Measurements from ENCODE around the gene MICU1. TPM values are rescaled to one million over a fixed set of nuclear protein-coding genes. Genes with fewer than 3 reads are reported as not detected.

Gene MICU1
- total and polyA plus RNA-seq, 2 of the 13 experiments (the other 11 are each of a cell fraction or from before 2014, with no cell fraction given), result 32.5 to 56.1 TPM

GRCh38 chr10:72323771-72324191 is 302.1 kb downstream of the MICU1 start (continued):
- no peak for TF ChIP-seq ZNF512 (CRISPR knock-in tag; IDR thresholded peaks at IDR 0.05)
- no peak for TF ChIP-seq SETDB1 (CRISPR knock-in tag; IDR thresholded peaks at IDR 0.05; ENCODE audit: borderline replicate concordance)
- TF ChIP-seq JDP2 (CRISPR knock-in tag; IDR thresholded peaks at IDR 0.05; ENCODE audit: borderline replicate concordance), result no peak

- DNase-seq (ENCODE audit: low spot score) (no peak), ATAC-seq (no peak), FAIRE-seq (no peak)
- Histone ChIP-seq H3K4me2 (ENCODE audit: low read depth, low read length) (no peak overlapping the region), H3K9ac (ENCODE audit: insufficient read depth, low read depth, low read length) (no peak overlapping the region), H3K4me1 (ENCODE audit: insufficient read depth, low read length) (peaks cover 87% of the 10 kb centered on the region), H2AFZ (ENCODE audit: low read length) (no peak overlapping the region), H3K4me3 (replicated peaks in 1 of 3; ENCODE audit: insufficient read depth in 1 of 3, low read depth in 2 of 3, low read length in 3 of 3) (no peak overlapping the region), H3K27me3 (ENCODE audit: control insufficient read depth in 1 of 2, insufficient read depth in 2 of 2, low read length in 2 of 2) (no peaks in the 10 kb centered on the region), H4K20me1 (ENCODE audit: insufficient read depth, low read length) (no peaks in the 10 kb centered on the region), H3K27ac (ENCODE audit: extremely low read length, insufficient read depth, low read length) (peak overlapping the region; percentile 6), H3K79me2 (ENCODE audit: insufficient read depth, low read length) (no peaks in the 10 kb centered on the region), H3K36me3 (replicated peaks in 1 of 2; ENCODE audit: control insufficient read depth in 1 of 2, insufficient read depth in 2 of 2, low read length in 2 of 2) (no peaks in the 10 kb centered on the region), H3K9me3 (ENCODE audit: low read length) (no peaks in the 10 kb centered on the region)
- in situ Hi-C loops (cut with HindIII; ENCODE audit: extremely low pct_ligation_motif_present, low pct_unique_long_range_greater_than_20kb), result no loop called here
- ChIA-PET CTCF (ENCODE audit: low intra/inter-chr PET ratio, low total read pairs) (no interaction called here), POLR2A (interaction anchor here (1.3 to 8.1 kb wide), 4 partner anchors 9 to 63 kb away, joined by 4 to 322 read pairs (median 110); partner anchors contain the start of gene DDIT4)
- 85% methylated on average over 7 of the region's 10 CpGs for WGBS (ENCODE audit: low lambda C conversion rate)
- intact Hi-C loops (cut with micrococcal nuclease; ENCODE audit: unreplicated experiment), result loop anchor here (10.0 kb wide), 1 partner anchor 98 kb away; no protein-coding TSS in a partner anchor
- BruUV-seq (replicated peaks), result no TSS peak
- TF ChIP-seq UBTF (CRISPR knock-in tag; IDR thresholded peaks at IDR 0.05) (peak; percentile 41; the same call in 1 of the 2 replicates), MAFG (CRISPR knock-in tag; IDR thresholded peaks at IDR 0.05) (no peak), SNAPC2 (CRISPR knock-in tag; IDR thresholded peaks at IDR 0.05) (no peak), ZNF709 (CRISPR knock-in tag; IDR thresholded peaks at IDR 0.05) (0 out of 2 replicates have a peak, but pooled peaks have one; percentile 21)
Measured at GRCh38 chr10:72323108-72323749, 302.6 kb downstream of the MICU1 start.

Measured in HepG2 (cell line).